Measurements from ENCODE around the gene HMGCS2.

HMGCS2 gene

GRCh38 chr1:119779869-119780356 is 11.2 kb upstream of the HMGCS2 start (continued):
- TF ChIP-seq ZIC2 (tag by site-specific recombination; IDR thresholded peaks at IDR 0.05): no peak
- no peak for TF ChIP-seq ZEB2 (tag by site-specific recombination; IDR thresholded peaks at IDR 0.05)
- TF ChIP-seq AEBP2 (tag by site-specific recombination; IDR thresholded peaks at IDR 0.05; ENCODE audit: borderline replicate concordance): no peak
- no peak for TF ChIP-seq ZNF37A (tag by site-specific recombination; IDR thresholded peaks at IDR 0.05)
- TF ChIP-seq ZNF169 (tag by site-specific recombination; IDR thresholded peaks at IDR 0.05): no peak
- no peak for TF ChIP-seq ZNF114 (tag by site-specific recombination; IDR thresholded peaks at IDR 0.05)
- TF ChIP-seq MYNN (tag by site-specific recombination; IDR thresholded peaks at IDR 0.05; ENCODE audit: borderline replicate concordance): no peak
- TF ChIP-seq ZNF76 (tag by site-specific recombination; IDR thresholded peaks at IDR 0.05; ENCODE audit: borderline replicate concordance, low read depth): no peak
- TF ChIP-seq ZBTB48 (tag by site-specific recombination; IDR thresholded peaks at IDR 0.05): peak; percentile 16; the same call in 1 of the 2 replicates
- TF ChIP-seq ZNF701 (tag by site-specific recombination; IDR thresholded peaks at IDR 0.05): no peak
- TF ChIP-seq BCL11A (tag by site-specific recombination; IDR thresholded peaks at IDR 0.05; ENCODE audit: low read depth): no peak
- TF ChIP-seq GLI2 (tag by site-specific recombination; IDR thresholded peaks at IDR 0.05; ENCODE audit: borderline replicate concordance, low read depth): no peak
- TF ChIP-seq ZNF211 (tag by site-specific recombination; IDR thresholded peaks at IDR 0.05; ENCODE audit: low read depth): no peak
- TF ChIP-seq ZNF639 (tag by site-specific recombination; IDR thresholded peaks at IDR 0.05): no peak
- TF ChIP-seq ZNF391 (tag by site-specific recombination; IDR thresholded peaks at IDR 0.05; ENCODE audit: borderline replicate concordance, low read depth): no peak
- no peak for TF ChIP-seq ZNF350 (tag by site-specific recombination; IDR thresholded peaks at IDR 0.05)
- peak; percentile 27; the same call in 1 of the 2 replicates for TF ChIP-seq YY2 (tag by site-specific recombination; IDR thresholded peaks at IDR 0.05)
- peak; percentile 61; the same call in 1 of the 2 replicates for TF ChIP-seq ZNF629 (tag by site-specific recombination; IDR thresholded peaks at IDR 0.05)
- TF ChIP-seq ZNF555 (tag by site-specific recombination; conservative IDR thresholded peaks at IDR 0.05): no peak
- TF ChIP-seq ZNF529 (tag by site-specific recombination; IDR thresholded peaks at IDR 0.05; ENCODE audit: insufficient replicate concordance): no peak
- peak; percentile 95 for TF ChIP-seq OSR2 (tag by site-specific recombination; IDR thresholded peaks at IDR 0.05)
- peak; percentile 33 for TF ChIP-seq SETDB1 (IDR thresholded peaks at IDR 0.05; ENCODE audit: insufficient read length, low read length)
- TF ChIP-seq ZNF549 (tag by site-specific recombination; IDR thresholded peaks at IDR 0.05): no peak
- no peak for TF ChIP-seq ZNF2 (tag by site-specific recombination; IDR thresholded peaks at IDR 0.05)
- TF ChIP-seq BCL11B (tag by site-specific recombination; IDR thresholded peaks at IDR 0.05; ENCODE audit: low read depth): no peak
- TF ChIP-seq ZBTB21 (tag by site-specific recombination; IDR thresholded peaks at IDR 0.05): peak; percentile 91
- TF ChIP-seq ZNF677 (tag by site-specific recombination; IDR thresholded peaks at IDR 0.05): no peak
- no peak for TF ChIP-seq ZNF157 (tag by site-specific recombination; IDR thresholded peaks at IDR 0.05)
- TF ChIP-seq ZNF335 (tag by site-specific recombination; conservative IDR thresholded peaks at IDR 0.05): peak; percentile 52
- no peak for TF ChIP-seq ZNF747 (tag by site-specific recombination; IDR thresholded peaks at IDR 0.05)
- no peak for TF ChIP-seq ZNF488 (tag by site-specific recombination; IDR thresholded peaks at IDR 0.05)
- TF ChIP-seq HOXD13 (CRISPR knock-in tag; IDR thresholded peaks at IDR 0.05; ENCODE audit: borderline replicate concordance): no peak
- no peak for TF ChIP-seq KLF8 (tag by site-specific recombination; IDR thresholded peaks at IDR 0.05)
- TF ChIP-seq SCRT1 (tag by site-specific recombination; IDR thresholded peaks at IDR 0.05; ENCODE audit: borderline replicate concordance): no peak
- TF ChIP-seq ZNF645 (tag by site-specific recombination; IDR thresholded peaks at IDR 0.05): no peak
- no peak for TF ChIP-seq ZNF19 (tag by site-specific recombination; IDR thresholded peaks at IDR 0.05; ENCODE audit: low read depth)
- TF ChIP-seq RBAK (tag by site-specific recombination; IDR thresholded peaks at IDR 0.05): no peak
